ENCODE results near the gene IL1B. TPM values are rescaled to one million over a fixed set of nuclear protein-coding genes. Genes with fewer than 3 reads are reported as not detected.

The IL1B gene
- total RNA-seq = not detected

GRCh38 chr2:112836695-112837117, at the start of gene IL1B:
Gene IL1B, minus strand, starts transcription at chr2:112836779. Its CDS starts 550 bp downstream, at chr2:112836229.

GRCh38 chr2:112784199-112785189, 52.1 kb downstream of the IL1B start, which contains the start of gene IL1A:
Gene IL1A, minus strand, starts transcription at chr2:112784493. Its CDS starts 723 bp downstream, at chr2:112783770.

Other genes starting within 250 kb of the IL1B start
- gene SLC20A1, start 190.8 kb downstream of the IL1B start, total RNA-seq = 100 to 1,000 TPM; 138 to 141 TPM
- not detected for gene NT5DC4, start 115.8 kb downstream of the IL1B start, total RNA-seq
- 10 to 100 TPM; 45.4 to 45.9 TPM for gene CKAP2L, start 72.2 kb downstream of the IL1B start, total RNA-seq
- gene IL1A, start 52.3 kb downstream of the IL1B start, total RNA-seq = under 1 TPM; 0.22 to 0.33 TPM
- under 1 TPM in 1 of 2 experiments, not detected in 1; 0.50 TPM for gene IL37, start 74.4 kb upstream of the IL1B start, total RNA-seq
- not detected for gene IL36G, start 141.2 kb upstream of the IL1B start, total RNA-seq
- not detected for gene IL36A, start 168.7 kb upstream of the IL1B start, total RNA-seq
- not detected for gene IL36B, start 216.1 kb upstream of the IL1B start, total RNA-seq
- not detected for gene IL36RN, start 222.4 kb upstream of the IL1B start, total RNA-seq
- gene IL1F10, start 231.2 kb upstream of the IL1B start, total RNA-seq = not detected

Measured in activated naive CD4-positive, alpha-beta T cell treated with anti-CD3 and anti-CD28 coated beads, Interleukin-2, amount 10 ng/mL, durations not matched to agents 5 hours and 36 hours (primary cell).